ENCODE results near the gene DCAF6. TPM values are rescaled to one million over a fixed set of nuclear protein-coding genes. Genes with fewer than 3 reads are reported as not detected.

Gene DCAF6
- total and polyA plus RNA-seq, 5 donors from 2014 or later, result 9.7 to 25.5 (median 11.7) TPM

DNA sequence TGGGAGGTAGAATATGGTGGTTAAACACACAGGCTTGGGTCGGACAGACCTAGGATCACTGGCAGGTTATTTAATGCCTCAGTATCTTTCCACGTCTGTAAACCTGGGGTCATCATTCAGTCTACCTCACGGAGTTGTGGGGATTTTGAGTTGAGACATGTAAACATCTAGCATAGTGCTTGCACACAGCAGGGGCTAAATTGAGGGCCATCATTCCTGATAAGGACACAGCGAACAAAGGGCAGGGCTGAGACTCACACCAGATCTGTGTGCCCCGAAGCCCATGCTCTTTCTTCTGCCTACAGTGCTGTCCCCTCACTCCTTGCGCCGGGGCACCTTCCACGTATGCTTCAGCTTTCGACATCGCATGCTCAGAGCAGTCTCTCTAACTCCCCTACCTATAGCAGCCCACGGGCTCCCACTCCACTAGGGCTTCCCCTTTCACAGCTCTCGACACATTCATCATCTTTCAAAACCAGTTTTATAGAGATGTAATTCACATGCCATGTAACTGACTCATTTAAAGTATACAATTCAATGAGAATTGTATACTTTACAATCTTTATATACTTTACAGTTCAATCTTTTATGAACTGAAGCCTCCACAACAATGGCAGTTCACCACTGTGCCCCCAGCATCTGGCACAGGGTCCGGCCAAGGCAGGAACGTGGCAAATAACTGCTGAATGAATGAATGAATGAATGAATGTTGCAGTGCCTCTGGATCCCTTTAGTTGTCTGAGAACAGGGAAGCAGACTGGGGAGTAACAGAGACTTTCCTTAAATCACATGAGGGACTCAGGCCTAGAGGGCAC is 152.2 kb downstream of the DCAF6 start:
- no peaks in the 10 kb centered on the region for H3K36me3 ChIP-seq (ENCODE audit: control insufficient read depth, insufficient read depth, low read length)

DNA sequence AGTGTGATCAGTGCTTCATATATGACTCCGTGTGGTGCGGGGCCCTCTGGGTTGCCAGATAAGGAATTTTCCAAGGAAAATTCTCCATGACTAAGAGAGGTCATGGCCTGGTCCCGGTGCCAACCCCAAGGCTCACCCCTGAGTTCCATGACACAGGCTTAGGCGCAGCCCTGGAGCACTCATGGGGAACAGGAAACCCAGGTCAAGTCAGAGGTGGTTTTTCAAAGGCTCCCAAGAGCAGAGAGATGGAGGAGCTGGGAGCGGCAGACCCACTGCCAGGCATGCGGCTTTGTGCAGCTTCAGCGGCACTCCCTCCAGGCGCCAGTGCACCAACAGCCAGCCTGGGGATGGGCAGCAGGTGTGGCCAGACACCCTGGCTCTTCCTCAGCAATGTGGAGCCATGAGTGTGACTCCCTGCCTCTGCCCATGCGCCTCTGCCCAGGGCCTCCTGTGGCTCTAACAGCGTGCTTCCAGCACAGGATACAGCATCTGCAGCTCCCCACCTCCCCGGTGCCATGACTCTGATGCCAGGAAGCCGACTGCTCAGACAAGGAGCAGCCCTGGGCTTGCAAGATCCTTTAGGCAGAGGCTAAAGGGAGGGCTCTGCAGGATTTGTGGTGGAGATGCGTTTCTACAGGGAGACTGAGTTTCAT is 153.0 kb downstream of the DCAF6 start:
- Mint-ChIP-seq H3K36me3 (no peaks in the 10 kb centered on the region), H3K4me1 (peaks cover 0 to 2% (median 0%) of the 10 kb centered on the region in 4 donors), H3K27me3 (peaks cover 4% of the 10 kb centered on the region), H3K9me3 (no peaks in the 10 kb centered on the region), H3K27ac (peak overlapping the region in 1 of 3 donors; percentile 15), H3K4me3 (no peak overlapping the region)
- no peak overlapping the region for H3K27ac ChIP-seq (ENCODE audit: insufficient read depth, low read length, poor library complexity, severe bottlenecking)
- no peaks in the 10 kb centered on the region for H3K9me3 ChIP-seq (ENCODE audit: control insufficient read depth in 2 of 2, low read length in 2 of 2)
- DNase-seq (no peak), ATAC-seq (ENCODE audit: low read depth in 2 of 2) (no peak)
- no peaks in the 10 kb centered on the region for H3K36me3 ChIP-seq (ENCODE audit: control insufficient read depth, insufficient read depth, low read length)
- H3K27me3 ChIP-seq (ENCODE audit: control insufficient read depth, insufficient read depth, low read length), result no peaks in the 10 kb centered on the region
- H3K4me1 ChIP-seq (ENCODE audit: control insufficient read depth, insufficient read depth, low read length, poor library complexity, severe bottlenecking), result no peaks in the 10 kb centered on the region
- H3K4me3 ChIP-seq (ENCODE audit: low read depth, low read length), result no peak overlapping the region

More for the DNA sequence above, 152.2 kb downstream of the DCAF6 start:
- H3K27me3 Mint-ChIP-seq, result peaks cover 4% of the 10 kb centered on the region
- H3K4me1 ChIP-seq (ENCODE audit: control insufficient read depth, insufficient read depth, low read length, poor library complexity, severe bottlenecking), result no peaks in the 10 kb centered on the region
- ATAC-seq (ENCODE audit: low read depth in 2 of 2) (no peak), DNase-seq (no peak)
- H3K9me3 ChIP-seq (ENCODE audit: control insufficient read depth in 2 of 2, low read length in 2 of 2), result no peaks in the 10 kb centered on the region
- no peak overlapping the region for H3K4me3 Mint-ChIP-seq
- H3K4me3 ChIP-seq (ENCODE audit: low read depth, low read length), result no peak overlapping the region
- H3K27ac Mint-ChIP-seq, result no peak overlapping the region
- peaks cover 0 to 2% (median 0%) of the 10 kb centered on the region in 4 donors for H3K4me1 Mint-ChIP-seq
- H3K9me3 Mint-ChIP-seq, result no peaks in the 10 kb centered on the region
- no peaks in the 10 kb centered on the region for H3K27me3 ChIP-seq (ENCODE audit: control insufficient read depth, insufficient read depth, low read length)
- no peak overlapping the region for H3K27ac ChIP-seq (ENCODE audit: insufficient read depth, low read length, poor library complexity, severe bottlenecking)
- no peaks in the 10 kb centered on the region for H3K36me3 Mint-ChIP-seq

GRCh38 chr1:168089979-168090337 is 153.5 kb downstream of the DCAF6 start:
- H3K4me3 ChIP-seq (ENCODE audit: low read depth, low read length), result no peak overlapping the region
- H3K27ac Mint-ChIP-seq, result peak overlapping the region in 1 of 3 donors; percentile 15
- DNase-seq, result no peak
- no peak for ATAC-seq (ENCODE audit: low read depth in 2 of 2)
- no peaks in the 10 kb centered on the region for H3K27me3 ChIP-seq (ENCODE audit: control insufficient read depth, insufficient read depth, low read length)
- H3K36me3 ChIP-seq (ENCODE audit: control insufficient read depth, insufficient read depth, low read length), result no peaks in the 10 kb centered on the region
- peaks cover 4% of the 10 kb centered on the region for H3K27me3 Mint-ChIP-seq
- H3K4me1 Mint-ChIP-seq, result no peaks in the 10 kb centered on the region
- no peaks in the 10 kb centered on the region for H3K4me1 ChIP-seq (ENCODE audit: control insufficient read depth, insufficient read depth, low read length, poor library complexity, severe bottlenecking)
- H3K27ac ChIP-seq (ENCODE audit: insufficient read depth, low read length, poor library complexity, severe bottlenecking), result no peak overlapping the region
- no peaks in the 10 kb centered on the region for H3K36me3 Mint-ChIP-seq
- no peak overlapping the region for H3K4me3 Mint-ChIP-seq
- H3K9me3 ChIP-seq (ENCODE audit: control insufficient read depth in 2 of 2, low read length in 2 of 2), result no peaks in the 10 kb centered on the region
- no peaks in the 10 kb centered on the region for H3K9me3 Mint-ChIP-seq

DNA sequence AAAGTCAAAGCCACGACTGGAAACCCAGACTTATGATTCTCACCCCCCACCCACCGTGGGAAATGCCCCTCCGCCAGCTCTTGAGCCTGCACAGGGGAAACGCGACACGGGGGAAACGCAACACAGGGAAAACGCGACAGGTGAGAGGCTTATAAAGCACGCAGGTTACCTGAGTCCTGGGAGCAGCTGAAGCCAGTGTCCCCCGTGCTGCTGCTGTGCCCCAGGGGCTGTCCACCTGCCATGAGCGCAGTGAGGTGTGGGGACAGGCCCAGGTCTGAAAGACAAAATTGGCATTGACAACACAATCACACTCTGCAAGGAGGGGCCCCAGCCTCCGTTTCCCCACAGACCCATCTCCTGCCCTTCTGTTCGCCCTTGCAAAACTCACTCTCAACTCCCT is 153.9 kb downstream of the DCAF6 start:
- no peak overlapping the region for H3K27ac ChIP-seq (ENCODE audit: insufficient read depth, low read length, poor library complexity, severe bottlenecking)
- H3K9me3 Mint-ChIP-seq, result no peaks in the 10 kb centered on the region

GRCh38 chr1:168091063-168091462 is 154.6 kb downstream of the DCAF6 start:
- H3K4me1 ChIP-seq (ENCODE audit: control insufficient read depth, insufficient read depth, low read length, poor library complexity, severe bottlenecking), result no peaks in the 10 kb centered on the region
- no peaks in the 10 kb centered on the region for H3K36me3 Mint-ChIP-seq
- no peak overlapping the region for H3K27ac Mint-ChIP-seq
- no peaks in the 10 kb centered on the region for H3K27me3 ChIP-seq (ENCODE audit: control insufficient read depth, insufficient read depth, low read length)
- ATAC-seq (ENCODE audit: low read depth in 2 of 2) (no peak), DNase-seq (no peak)
- no peak overlapping the region for H3K27ac ChIP-seq (ENCODE audit: insufficient read depth, low read length, poor library complexity, severe bottlenecking)
- H3K4me3 Mint-ChIP-seq, result no peak overlapping the region
- no peaks in the 10 kb centered on the region for H3K9me3 ChIP-seq (ENCODE audit: control insufficient read depth in 2 of 2, low read length in 2 of 2)
- no peaks in the 10 kb centered on the region for H3K36me3 ChIP-seq (ENCODE audit: control insufficient read depth, insufficient read depth, low read length)
- no peaks in the 10 kb centered on the region for H3K9me3 Mint-ChIP-seq
- no peak overlapping the region for H3K4me3 ChIP-seq (ENCODE audit: low read depth, low read length)
- no peaks in the 10 kb centered on the region for H3K4me1 Mint-ChIP-seq
- peaks cover 4% of the 10 kb centered on the region for H3K27me3 Mint-ChIP-seq

More for the DNA sequence above, 153.9 kb downstream of the DCAF6 start:
- Mint-ChIP-seq H3K4me3 (no peak overlapping the region), H3K27me3 (peaks cover 4% of the 10 kb centered on the region), H3K27ac (no peak overlapping the region), H3K4me1 (no peaks in the 10 kb centered on the region), H3K36me3 (no peaks in the 10 kb centered on the region)
- Histone ChIP-seq H3K4me1 (ENCODE audit: control insufficient read depth, insufficient read depth, low read length, poor library complexity, severe bottlenecking) (no peaks in the 10 kb centered on the region), H3K36me3 (ENCODE audit: control insufficient read depth, insufficient read depth, low read length) (no peaks in the 10 kb centered on the region), H3K27me3 (ENCODE audit: control insufficient read depth, insufficient read depth, low read length) (no peaks in the 10 kb centered on the region), H3K9me3 (ENCODE audit: control insufficient read depth in 2 of 2, low read length in 2 of 2) (no peaks in the 10 kb centered on the region), H3K4me3 (ENCODE audit: low read depth, low read length) (no peak overlapping the region)
- DNase-seq (no peak), ATAC-seq (ENCODE audit: low read depth in 2 of 2) (no peak)

DNA sequence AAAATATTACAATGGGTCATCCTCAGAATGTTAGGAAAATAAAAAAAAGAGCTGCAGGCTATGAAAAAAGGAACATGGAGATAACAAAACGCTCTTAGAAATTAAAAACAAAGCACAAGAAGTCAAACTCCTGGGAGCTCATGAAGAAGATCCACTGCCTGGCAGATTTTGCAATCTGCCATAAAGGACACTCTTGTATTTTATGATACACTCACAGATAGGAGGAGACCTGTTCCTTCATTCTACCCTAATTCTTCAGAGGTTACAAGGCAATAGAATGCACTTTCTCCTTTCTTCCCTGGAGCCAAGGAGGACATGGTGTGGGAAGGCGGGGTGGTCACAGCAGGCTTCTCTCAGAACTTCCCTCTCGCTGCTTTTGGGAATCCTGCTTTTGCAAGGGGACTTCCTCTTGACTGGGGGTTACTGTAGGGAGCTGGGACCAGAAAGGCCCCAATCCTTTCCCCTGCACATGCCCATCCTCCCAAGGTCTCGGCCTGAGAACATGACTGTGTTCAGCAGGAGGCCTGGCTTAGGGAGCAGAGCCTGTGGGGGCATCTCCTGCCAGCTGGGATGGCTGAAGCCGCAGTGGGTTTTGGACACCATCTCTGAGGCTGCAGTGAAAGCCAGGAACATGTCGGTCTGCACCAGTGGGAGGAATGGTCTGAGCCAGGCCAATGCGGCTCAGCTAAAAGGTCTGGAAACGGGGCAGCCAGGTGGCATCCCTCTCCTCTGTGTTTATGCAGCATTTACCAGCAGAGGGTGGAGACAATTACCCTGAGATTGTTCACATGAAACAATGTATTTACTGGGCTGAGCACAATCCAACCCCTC is 155.5 kb downstream of the DCAF6 start:
- peaks cover 4% of the 10 kb centered on the region for H3K27me3 Mint-ChIP-seq
- no peaks in the 10 kb centered on the region for H3K4me1 ChIP-seq (ENCODE audit: control insufficient read depth, insufficient read depth, low read length, poor library complexity, severe bottlenecking)
- no peaks in the 10 kb centered on the region for H3K36me3 ChIP-seq (ENCODE audit: control insufficient read depth, insufficient read depth, low read length)
- no peak overlapping the region for H3K4me3 Mint-ChIP-seq
- ATAC-seq (ENCODE audit: low read depth in 2 of 2), result no peak
- no peak overlapping the region for H3K4me3 ChIP-seq (ENCODE audit: low read depth, low read length)
- H3K9me3 ChIP-seq (ENCODE audit: control insufficient read depth in 2 of 2, low read length in 2 of 2), result no peaks in the 10 kb centered on the region
- H3K9me3 Mint-ChIP-seq, result no peaks in the 10 kb centered on the region
- H3K36me3 Mint-ChIP-seq, result no peaks in the 10 kb centered on the region
- no peaks in the 10 kb centered on the region for H3K27me3 ChIP-seq (ENCODE audit: control insufficient read depth, insufficient read depth, low read length)
- no peak overlapping the region for H3K27ac Mint-ChIP-seq
- DNase-seq, result no peak
- no peak overlapping the region for H3K27ac ChIP-seq (ENCODE audit: insufficient read depth, low read length, poor library complexity, severe bottlenecking)
- no peaks in the 10 kb centered on the region for H3K4me1 Mint-ChIP-seq

DNA sequence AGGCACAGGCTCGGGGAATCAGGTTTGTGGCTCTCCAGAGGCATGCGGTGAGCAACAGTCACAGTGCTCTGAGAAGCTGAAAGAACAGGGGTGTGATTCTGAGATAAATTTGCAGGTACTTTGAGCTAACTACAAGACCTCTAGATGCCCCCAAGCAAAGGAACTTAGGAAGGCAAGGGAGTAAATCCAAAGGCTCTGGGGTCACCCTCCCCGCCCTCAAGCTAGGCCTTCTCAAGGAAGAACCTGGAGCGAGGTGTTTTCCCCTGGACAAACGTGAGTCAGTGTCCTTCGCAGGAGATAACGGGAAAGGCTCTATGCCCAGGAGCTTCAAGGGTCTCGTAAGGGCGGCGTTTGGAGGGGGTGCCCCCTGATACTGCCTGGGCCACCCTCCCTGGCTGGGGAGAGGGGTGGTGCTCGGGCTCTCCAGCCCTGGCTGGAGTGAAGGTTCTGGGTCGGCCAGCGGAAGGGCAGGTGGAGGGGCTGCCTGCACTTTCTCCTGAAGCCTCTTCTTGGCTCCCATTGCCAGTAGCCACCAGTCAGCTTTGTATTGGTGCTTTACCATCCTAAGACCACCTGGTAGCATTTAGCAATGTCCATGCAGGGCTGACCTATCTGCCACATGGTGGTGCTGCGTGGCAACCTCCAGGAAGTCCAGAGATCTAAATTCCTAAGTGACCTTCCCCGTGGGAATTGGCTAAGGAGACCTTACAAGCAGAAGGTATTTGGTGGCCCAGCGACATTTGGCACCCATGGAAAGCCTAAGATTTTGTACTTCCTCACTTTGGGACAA is 156.3 kb downstream of the DCAF6 start:
- Mint-ChIP-seq H3K4me3 (no peak overlapping the region), H3K36me3 (no peaks in the 10 kb centered on the region), H3K9me3 (no peaks in the 10 kb centered on the region), H3K4me1 (no peaks in the 10 kb centered on the region), H3K27me3 (peaks cover 4% of the 10 kb centered on the region), H3K27ac (no peak overlapping the region)
- ATAC-seq (ENCODE audit: low read depth in 2 of 2) (no peak), DNase-seq (no peak)
- Histone ChIP-seq H3K27ac (ENCODE audit: insufficient read depth, low read length, poor library complexity, severe bottlenecking) (no peak overlapping the region), H3K27me3 (ENCODE audit: control insufficient read depth, insufficient read depth, low read length) (no peaks in the 10 kb centered on the region), H3K9me3 (ENCODE audit: control insufficient read depth in 2 of 2, low read length in 2 of 2) (no peaks in the 10 kb centered on the region), H3K4me3 (ENCODE audit: low read depth, low read length) (no peak overlapping the region), H3K36me3 (ENCODE audit: control insufficient read depth, insufficient read depth, low read length) (no peaks in the 10 kb centered on the region), H3K4me1 (ENCODE audit: control insufficient read depth, insufficient read depth, low read length, poor library complexity, severe bottlenecking) (no peaks in the 10 kb centered on the region)

All from CD4-positive, CD25-positive, alpha-beta regulatory T cell (primary cell).